ENCODE results near the gene OR1F1.

The OR1F1 gene

GRCh38 chr16:3207086-3207953, 19.3 kb downstream of the OR1F1 start:
- no peak for DNase-seq

DNA sequence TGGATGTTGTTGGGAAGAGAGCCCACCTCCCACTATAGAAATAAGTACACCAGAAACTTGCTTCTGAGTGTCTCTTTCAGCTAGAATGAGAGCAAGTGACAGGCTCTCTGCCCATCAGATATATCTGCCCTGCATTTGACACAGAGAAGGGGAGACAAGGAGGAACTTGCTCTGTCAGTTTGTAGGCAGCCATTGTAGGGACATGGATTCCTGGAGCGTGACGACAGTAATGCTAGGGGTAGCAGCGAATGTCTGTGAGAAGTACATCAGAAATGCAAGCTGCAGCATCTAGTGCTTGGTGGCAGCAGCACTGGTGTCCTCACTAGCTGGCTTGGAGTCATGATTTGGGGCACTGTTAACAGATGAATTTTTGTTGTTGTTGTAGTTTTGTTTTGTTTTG, 24.0 kb downstream of the OR1F1 start:
- no peak for DNase-seq

DNA sequence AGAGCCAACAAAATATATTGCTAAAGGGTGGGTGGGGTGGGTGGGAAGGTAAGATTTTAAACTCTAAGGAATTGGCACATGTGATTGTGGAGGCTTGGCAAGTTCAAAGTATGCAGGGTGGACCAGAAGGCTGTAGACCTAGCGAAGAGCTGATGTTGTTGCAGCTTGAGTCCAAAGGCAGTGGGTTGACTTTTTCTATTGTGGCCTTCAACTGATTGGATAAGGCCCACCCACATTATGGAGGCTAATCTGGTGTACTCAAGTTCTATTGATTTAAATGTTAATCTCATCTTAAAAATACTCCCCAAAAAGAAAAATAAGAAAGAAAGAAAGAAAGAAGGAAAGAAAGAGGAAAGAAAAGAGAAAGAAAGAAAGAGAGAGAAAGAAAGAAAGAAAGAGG, 24.6 kb downstream of the OR1F1 start:
- DNase-seq = no peak

DNA sequence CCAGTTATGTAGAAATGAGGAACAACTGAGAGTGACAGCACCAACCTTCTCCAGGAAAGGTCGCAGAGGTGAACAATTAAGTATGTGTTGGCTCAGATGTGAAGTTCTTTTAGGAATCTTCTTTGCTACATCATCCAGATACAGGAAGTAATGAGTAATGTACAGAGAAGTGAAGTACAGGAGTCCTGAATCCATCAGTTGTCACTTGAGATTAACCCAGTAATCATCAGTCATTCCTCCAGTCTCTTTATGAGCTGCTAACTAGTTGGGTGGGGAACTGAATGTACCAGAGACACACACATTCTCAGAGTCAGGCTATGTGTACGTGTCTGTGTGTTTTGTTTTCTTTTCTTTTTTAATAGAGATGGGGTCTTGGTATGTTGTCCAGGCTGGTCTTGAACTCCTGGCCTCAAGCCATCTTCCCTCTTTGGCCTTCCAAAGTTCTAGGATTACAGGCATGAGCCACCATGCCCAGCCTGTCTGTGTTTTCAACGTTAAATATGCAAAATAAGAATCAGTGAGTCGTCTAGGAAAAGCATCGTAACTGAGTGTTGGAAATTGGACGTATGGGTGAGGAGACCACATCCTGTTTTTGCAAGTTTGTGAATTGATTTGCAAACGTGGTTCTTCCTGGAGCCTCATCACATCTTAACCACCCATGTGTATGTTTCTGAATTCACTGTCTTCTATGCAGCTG, 27.0 kb downstream of the OR1F1 start:
- DNase-seq = peak; percentile 15

GRCh38 chr16:3215601-3216262, 27.7 kb downstream of the OR1F1 start:
- DNase-seq = no peak

GRCh38 chr16:3216263-3216640, 28.2 kb downstream of the OR1F1 start:
- DNase-seq = no peak

DNA sequence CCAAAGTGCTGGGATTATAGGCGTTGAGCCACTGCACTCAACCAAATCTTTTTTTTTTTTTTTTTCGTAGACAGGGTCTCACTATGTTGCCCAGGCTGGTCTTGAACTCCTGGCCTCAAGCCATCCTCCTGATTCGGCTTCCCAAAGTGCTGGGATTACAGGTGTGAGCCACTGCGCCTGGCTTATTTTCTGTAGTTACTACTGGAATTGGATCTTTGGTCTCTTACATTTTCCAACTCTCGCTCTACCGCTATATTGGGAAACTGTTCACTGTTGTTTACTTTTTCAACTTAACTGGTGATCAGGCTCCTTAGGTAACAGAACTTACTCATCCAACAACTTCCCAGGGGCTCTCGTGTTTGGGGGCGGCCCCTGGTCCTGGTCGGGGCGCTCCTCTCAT, 32.8 kb downstream of the OR1F1 start:
- no peak for DNase-seq

DNA sequence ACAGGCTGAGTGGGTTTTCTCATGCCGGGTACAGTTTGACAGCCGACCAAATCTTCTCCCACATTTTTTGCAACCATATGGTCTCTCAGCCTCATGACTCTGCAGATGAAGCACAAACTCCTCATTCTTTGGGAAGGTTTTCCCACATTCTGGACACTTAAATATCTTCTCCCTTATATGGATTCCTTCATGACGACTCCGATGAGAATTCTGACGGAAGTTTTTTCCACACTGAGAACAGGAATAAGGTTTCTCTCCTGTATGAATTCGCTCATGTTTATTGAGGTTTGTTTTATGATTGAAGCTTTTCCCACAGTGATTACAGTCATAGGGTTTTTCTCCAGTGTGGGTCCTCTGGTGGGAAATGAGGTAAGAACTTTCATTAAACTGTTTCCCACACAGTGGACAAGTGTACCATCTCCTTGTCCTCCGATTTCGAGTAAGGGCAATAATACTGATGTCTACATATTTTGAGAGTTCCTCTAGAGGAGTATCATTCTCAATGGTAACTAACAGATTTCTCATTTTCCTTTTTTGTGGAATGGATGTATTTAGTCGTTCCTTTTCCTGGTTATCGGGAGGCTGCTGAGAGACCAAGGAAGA, 36.0 kb downstream of the OR1F1 start:
- no peak for DNase-seq

- DNase-seq = no peak
Measured at GRCh38 chr16:3234543-3234856, 46.5 kb downstream of the OR1F1 start.

DNA sequence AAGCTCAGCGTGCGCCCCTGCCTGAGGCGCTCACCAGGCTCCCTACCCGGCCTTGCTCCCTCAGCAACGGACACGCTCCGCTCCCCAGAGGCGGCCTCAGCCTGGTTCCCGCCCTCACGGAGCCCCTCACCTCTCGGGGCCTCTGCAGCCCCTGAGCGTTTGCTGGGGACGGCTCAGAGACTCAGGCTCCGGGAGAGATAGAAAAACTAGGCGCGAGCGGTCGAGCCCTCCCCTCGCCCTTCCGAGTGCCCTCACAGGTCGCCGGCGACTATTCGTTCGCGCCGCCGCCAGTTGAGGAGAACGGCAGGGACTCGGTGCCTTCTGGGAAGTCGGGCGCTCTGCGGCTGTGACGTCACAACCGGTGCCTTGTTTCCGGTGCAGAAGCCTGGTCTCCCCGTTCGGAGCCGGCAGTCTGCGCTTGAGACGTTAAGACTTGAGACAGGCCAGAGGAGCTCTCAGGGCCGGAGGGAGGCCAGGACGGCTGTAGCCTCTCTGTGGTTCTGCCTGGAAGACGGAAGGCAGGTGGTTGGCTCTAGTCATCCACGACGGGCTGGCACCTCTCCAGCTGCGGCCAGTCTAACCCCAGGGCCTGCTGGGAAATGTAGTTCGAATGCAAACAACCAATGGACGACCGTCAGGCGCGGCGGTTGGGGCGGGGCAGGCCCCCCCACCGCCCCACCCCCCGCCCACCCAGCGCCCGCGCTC, 47.0 kb downstream of the OR1F1 start, which contains the start of gene ZNF200:
TSS of gene ZNF200 (minus strand) at position 302 of the 705 bp plus-strand sequence. CDS start 1,403 bp downstream, outside the sequence.
- DNase-seq = peak; percentile 87

DNA sequence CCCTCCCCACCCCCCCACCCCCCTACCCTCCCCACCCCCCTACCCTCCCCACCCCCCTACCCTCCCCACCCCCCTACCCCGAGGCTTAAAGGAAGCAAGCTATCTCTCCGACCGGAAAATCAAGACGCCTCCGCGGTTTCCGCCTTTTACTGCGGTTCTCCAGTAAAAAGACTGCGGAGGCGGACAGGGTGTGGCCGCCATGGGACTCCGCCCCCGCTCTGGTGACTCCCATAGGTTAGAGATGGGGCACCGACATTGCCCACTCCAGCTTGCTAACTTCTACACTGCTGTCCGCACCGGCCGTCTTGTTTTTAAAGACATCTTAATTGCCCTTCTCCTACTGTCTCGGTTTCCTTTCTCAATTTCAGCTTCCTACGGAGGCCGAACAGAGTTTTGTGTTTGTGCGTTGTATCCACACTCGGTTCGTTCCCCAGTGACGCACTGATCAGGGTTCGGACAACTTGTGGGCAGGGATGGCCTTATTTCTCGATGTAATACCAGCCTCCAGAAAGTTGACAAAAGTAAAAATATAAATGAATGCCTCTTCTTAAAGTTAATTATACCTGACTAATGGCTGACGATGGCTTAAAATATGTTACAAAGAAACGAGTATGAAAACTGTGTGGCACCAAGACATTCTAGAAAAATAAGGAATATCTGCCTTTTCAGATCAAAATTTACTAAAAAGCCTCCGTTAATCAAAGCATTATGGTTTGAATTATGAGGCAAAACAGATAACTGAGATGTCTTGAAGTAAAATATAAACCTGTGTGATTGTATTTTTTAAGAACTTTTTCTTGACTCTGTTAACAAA, 48.1 kb downstream of the OR1F1 start:
- DNase-seq = peak; percentile 33

- DNase-seq = no peak
Measured at GRCh38 chr16:3241761-3242160, 53.8 kb downstream of the OR1F1 start.

DNA sequence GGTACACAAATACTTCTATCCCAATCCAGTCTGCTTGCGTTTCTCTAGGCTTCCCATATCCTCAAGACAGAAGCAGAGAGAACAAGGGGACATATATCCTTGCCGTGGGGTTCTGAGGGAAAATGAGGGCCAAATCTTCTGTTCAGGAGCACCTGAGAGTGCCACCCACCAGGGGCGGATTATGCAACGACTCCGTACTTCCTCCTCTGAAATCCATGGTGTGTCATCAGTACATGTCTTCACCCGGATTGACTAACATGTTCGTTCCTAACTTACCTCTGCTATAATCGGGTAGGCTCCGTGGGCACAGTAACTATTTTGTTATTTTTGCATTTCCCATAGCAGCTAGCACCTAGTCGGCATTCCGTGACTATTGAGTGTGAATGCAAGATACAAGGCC, 54.7 kb downstream of the OR1F1 start:
- DNase-seq = no peak

DNA sequence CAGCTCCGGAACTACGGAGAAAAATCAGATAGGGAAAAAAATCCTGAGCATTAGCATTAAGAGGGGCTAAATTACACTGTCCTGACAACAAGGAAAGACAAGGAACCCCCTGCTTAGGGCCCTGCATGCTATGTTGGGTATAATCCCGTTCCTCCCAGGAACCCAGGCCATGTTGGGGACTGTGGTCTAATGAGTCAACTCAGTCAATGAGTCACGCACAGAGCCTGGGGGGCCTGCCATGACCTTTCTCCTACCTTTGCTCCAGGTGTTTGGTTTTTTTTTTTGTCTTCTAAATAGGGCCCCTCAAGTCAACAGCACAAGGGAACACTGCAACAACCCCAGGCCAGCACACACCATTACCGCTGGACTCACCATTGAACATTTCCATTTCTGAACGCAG, 55.9 kb downstream of the OR1F1 start:
- no peak for DNase-seq

GRCh38 chr16:3246002-3246401, 58.0 kb downstream of the OR1F1 start:
- no peak for DNase-seq

DNA sequence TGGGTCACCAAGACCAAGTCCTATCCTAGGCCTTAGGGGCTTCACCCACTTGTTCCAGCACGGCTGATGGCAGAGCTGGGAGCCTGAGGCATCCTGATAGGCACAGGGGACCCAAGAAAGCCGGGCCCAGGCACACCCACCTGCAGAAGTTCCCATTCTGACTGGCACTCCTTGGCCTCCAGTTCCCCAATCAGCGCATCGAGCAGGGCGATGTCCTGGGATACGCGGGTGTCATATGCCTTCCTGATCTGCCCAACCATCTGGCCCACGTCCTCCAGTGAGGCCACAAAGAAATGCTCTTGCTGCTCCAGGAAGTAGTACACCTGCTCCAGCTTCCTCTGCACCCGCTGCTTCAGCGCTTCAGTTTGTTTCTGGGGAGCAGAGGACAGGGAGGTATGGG, 58.9 kb downstream of the OR1F1 start:
- no peak for DNase-seq

- DNase-seq = no peak
Measured at GRCh38 chr16:3248596-3248995, 60.6 kb downstream of the OR1F1 start.

DNA sequence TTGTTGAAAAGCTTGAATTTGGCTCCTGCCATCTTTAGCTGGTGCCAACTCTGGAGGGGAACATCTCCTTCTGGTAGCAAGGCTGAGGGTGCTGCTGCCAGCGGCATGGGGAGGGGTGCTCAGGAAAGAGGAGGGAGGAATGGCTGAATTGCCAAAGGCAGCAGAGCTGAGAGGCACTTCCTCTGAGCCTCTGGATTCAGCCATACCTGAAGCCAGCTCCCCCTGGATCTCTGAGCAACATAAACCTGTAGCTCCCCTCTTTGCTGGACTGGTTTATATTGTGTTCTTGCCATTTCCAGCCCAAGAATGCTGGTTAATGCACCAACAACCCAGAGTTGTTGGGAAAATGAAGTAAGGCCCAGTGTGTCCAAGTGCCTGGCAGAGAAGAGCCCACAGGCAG, 61.0 kb downstream of the OR1F1 start:
- no peak for DNase-seq

DNA sequence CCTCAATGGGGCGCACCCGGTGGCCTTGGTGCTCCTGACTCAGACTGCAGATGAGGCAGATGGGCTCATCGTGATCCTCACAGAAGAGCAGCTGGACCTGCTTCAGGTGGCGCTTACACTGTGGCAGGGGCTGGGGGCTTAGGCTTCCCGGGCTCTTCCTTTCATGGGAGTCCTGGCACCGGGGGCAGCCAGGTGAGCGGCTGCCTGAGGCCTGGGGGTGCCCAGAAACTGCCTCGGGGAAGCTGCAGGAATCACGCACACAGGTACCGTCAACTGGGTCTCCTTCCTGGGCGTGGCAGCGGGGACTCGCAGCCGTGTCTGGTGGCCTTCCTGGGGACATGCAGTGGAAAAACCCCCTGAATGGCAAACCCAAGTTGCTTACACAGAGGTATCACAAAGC, 61.4 kb downstream of the OR1F1 start:
- DNase-seq = no peak

DNA sequence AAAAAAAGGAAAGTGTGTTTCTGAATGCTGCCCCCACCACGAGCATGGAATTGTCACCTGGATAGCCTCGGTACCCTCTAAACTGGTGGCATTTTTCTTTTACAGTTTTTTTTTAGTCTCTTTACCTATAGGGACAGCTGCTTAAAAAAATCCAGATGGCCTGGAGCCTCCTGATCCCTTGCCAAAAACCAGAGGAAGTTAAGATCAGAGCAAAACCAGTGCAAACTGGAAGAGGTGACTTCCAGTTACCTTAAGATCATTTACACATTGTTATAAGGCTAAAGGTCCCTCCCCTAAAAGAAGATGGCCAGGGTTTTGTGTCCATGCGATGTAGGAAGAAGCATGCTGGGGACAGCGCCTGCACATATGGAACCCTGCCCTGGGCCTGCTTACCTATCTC, 65.0 kb downstream of the OR1F1 start:
- no peak for DNase-seq

- DNase-seq = no peak
Measured at GRCh38 chr16:3254309-3254708, 66.3 kb downstream of the OR1F1 start.
